HG03135 (cell line): ENCODE data around the gene HOXA2.

ENCODE experiments used
- ATAC-seq: cut with Tn5 transposase; IDR thresholded peaks from one replicate; pipeline ENCODE4 v1.9.1; 2021; ENCODE audit warnings: mild to moderate bottlenecking, moderate library complexity; ENCODE audit not compliant: unreplicated experiment

The HOXA2 gene

GRCh38 chr7:27083646-27084045, 18.8 kb downstream of the HOXA2 start:
- ATAC-seq, result no peak

GRCh38 chr7:27082171-27082570, 20.3 kb downstream of the HOXA2 start:
- no peak for ATAC-seq

- ATAC-seq, result no peak
These were observed 21.5 kb downstream of the HOXA2 start for GRCh38 chr7:27080844-27081436.

GRCh38 chr7:27079234-27079975, 23.1 kb downstream of the HOXA2 start:
- no peak for ATAC-seq

- no peak for ATAC-seq
These were observed 23.8 kb downstream of the HOXA2 start for GRCh38 chr7:27078616-27079233.

- ATAC-seq, result no peak
These were observed 29.4 kb downstream of the HOXA2 start for GRCh38 chr7:27073076-27073475.

- ATAC-seq, result no peak
These were observed 30.7 kb downstream of the HOXA2 start for GRCh38 chr7:27071622-27072390.

GRCh38 chr7:27068259-27068658, 34.2 kb downstream of the HOXA2 start:
- no peak for ATAC-seq

- ATAC-seq, result no peak
These were observed 36.3 kb downstream of the HOXA2 start for GRCh38 chr7:27066148-27066547.

GRCh38 chr7:27065709-27066108, 36.8 kb downstream of the HOXA2 start:
- ATAC-seq, result no peak

- ATAC-seq, result no peak
These were observed 37.8 kb downstream of the HOXA2 start for GRCh38 chr7:27064661-27065060.

- ATAC-seq, result no peak
These were observed 38.3 kb downstream of the HOXA2 start for GRCh38 chr7:27064159-27064558.

- no peak for ATAC-seq
These were observed 39.5 kb downstream of the HOXA2 start for GRCh38 chr7:27062946-27063345.

- no peak for ATAC-seq
These were observed 49.3 kb downstream of the HOXA2 start for GRCh38 chr7:27053153-27053552.

- no peak for ATAC-seq
These were observed 51.0 kb downstream of the HOXA2 start for GRCh38 chr7:27051451-27051850.
